Stromal cell of bone marrow (primary cell): ENCODE results near the gene CBFA2T2.
"Not testable (repeated sequence)": the region's sequence is repeated elsewhere in the genome, so short reads cannot be mapped to it uniquely, and the experiment has no call there.

Experiments used
- DNase-seq: peaks from one replicate; pipeline ENCODE4 v3.0.0-alpha.2; 2012; ENCODE audit warnings: low read depth

The CBFA2T2 gene

GRCh38 chr20:33575282-33575681, 85.4 kb downstream of the CBFA2T2 start:
- DNase-seq = no peak

DNA sequence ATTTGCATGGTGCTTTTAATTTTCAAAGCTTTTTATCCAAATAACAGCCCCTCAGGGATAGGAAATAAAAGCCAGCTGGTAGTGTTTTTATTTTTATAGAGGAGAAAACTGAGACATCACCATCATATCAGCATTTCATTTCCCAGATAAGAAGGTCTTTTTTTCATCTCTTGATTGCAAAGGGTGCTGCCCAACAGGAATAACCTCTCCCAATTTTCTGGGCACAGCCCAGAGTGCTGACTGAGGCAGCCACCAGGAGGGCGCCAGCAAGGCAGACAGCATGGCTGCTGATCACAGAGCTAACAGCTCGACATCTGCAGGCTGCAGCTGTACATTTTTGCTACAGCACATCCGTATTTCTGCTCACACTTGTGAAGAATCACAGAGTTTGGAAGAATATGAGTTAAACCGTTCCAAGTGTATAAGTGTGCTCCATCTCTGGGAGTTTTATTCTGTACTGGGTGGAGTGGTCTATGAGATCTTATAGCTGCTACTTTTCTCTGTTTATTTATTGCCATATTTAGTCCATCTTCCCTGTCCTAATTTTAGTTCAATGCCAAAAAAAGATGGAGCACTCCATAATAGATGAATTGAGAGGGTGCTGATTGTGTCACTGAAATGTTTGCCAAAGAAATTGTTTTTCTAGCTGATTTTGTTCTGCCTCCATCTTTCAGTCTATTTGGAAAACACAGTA, 86.7 kb downstream of the CBFA2T2 start:
- DNase-seq = no peak

DNA sequence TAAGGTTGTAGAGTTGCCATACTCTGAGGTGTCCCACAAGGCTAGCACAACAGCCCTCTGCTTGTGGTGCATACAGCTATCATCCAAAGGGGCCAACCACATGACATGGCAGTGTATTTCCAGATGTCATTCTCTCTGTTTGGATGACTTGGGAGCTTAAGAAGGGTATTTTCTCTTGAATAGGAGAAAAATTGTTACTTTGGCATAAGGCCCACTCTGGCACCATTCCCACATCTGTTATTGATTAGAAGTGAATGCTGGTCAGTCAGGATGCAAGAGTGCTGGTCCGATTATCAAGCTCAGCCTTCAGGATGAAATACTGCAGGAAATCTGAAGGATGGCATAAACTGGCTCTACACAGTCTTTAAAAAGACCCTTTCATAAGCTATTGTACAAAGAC, 88.6 kb downstream of the CBFA2T2 start:
- DNase-seq = peak; percentile 48

DNA sequence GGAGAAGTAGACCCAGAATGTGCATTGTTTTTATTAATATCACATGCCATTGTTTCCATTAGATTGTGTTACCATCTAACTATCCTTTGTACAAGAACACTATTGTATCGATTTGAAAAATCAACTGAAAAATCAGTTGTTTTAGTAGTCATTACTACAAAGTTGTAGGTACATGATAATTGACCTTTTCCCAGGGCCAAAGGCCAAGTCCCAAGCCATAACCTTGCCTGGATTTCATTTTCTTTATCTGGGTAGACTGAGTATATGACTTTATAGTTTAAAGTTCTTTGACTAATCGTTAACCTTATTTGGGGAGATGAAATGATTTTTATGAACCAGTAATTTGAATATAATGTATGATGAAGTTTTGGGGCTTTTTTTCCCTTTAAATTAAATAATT, 93.2 kb downstream of the CBFA2T2 start:
- no peak for DNase-seq

- DNase-seq = no peak
Measured at GRCh38 chr20:33584976-33585375, 95.1 kb downstream of the CBFA2T2 start.

DNA sequence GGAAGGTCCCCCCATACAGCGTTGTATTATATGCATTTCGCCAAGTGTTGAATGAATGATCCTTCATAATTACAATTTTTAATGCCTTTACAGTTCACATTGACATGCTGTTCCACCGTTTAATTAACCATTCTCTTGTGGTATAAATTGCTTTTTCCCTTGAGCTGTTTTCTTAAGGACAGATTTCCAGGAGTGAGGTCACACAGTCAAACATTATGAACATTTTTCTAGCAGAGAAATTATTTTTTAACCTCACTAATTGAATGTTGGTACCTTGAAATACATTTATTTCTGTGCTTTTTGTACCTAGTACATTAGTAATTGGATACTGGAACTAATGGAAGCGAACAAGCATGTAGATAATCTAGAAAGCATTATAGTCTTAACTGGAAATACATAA, 95.5 kb downstream of the CBFA2T2 start:
- no peak for DNase-seq

- DNase-seq = no peak
Measured at GRCh38 chr20:33589059-33589458, 99.2 kb downstream of the CBFA2T2 start.

DNA sequence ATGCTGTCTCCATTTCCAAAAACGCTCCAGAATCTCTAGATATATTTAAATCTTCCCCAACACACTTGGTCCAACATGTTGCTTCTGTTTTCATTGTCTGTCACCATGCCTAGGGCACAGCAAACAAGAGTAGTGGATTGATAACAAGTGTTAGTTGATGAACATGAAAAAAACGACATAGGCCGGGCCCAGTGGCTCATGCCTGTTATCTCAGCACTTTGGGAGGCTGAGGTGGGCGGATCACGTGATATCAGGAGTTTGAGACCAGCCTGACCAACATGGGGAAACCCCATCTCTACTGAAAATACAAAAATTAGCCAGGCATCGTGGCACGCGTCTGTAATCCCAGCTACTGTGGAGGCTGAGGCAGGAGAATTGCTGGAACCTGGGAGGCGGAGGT, 102.0 kb downstream of the CBFA2T2 start:
- DNase-seq = not testable (repeated sequence)

- DNase-seq = no peak
Measured at GRCh38 chr20:33594743-33595142, 104.8 kb downstream of the CBFA2T2 start.

- no peak for DNase-seq
Measured at GRCh38 chr20:33600414-33600813, 110.5 kb downstream of the CBFA2T2 start.

DNA sequence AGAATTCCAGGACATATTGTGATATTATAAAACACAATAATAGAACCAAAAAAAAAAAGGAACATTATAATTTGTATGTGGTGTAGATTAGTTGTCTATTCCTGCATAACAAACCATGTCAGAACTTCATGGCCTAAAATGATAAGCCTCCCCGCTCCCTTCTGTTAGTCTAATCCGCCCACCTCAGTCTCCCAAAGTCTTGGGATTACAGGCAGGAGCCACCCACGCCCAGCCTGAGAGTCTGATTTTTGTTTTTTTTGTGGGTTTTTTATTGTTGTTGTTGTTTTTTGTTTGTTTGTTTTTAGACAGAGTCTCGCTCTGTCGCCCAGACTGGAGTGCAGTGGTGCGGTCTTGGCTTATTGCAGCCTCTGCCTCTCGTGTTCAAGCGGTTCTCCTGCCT, 111.1 kb downstream of the CBFA2T2 start:
- no peak for DNase-seq

DNA sequence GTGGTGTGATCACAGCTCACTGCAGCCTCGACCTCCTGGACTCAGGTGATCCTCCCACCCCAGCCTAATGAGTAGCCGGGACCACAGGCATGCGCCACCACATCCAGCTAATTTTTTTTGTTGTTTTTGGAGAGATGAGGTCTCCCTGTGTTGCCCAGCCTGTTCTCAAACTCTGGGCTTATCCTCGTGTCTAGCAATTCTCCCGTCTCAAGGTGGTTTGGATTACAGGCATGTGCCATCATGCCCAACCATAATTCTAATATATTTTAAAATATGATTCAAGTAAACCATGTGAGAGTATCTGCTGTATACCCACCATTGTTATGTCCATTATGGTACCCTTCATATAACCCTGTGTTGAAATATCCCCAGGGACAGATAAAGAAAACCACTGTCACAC, 112.0 kb downstream of the CBFA2T2 start:
- no peak for DNase-seq

DNA sequence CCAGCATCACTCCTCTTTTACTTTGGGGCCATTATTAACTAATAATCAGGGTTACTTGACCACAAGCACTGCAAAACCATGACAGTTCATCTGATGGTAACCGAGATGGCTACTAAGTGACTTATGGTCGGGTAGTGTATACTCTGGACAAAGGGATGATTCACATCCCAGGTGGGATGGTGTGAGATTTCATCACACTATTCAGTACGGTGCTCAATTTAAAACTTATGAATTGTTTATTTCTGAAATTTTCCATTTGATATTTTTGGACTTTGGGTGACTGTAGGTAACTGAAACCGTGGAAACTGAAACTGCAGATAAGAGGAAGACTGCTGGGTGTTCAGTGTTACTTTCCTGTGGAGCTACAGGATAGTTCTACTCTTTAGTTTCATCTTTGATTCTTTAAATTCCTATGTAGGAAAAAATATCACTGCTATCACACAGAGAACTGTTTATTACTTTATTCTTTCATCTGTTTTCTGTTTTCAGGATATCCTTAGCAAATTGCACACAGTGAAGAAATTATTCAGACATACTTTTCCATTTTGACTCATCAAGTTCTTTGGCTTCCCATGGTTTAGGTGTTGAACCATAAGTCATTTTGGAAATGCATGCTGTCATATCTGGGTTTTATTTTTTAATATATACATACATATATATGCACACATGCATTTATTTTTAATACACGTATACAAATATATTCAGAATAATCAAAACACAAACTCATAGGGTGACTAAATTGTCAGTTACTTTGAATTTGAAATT, 113.1 kb downstream of the CBFA2T2 start:
- no peak for DNase-seq

- no peak for DNase-seq
Measured at GRCh38 chr20:33604084-33604990, 114.4 kb downstream of the CBFA2T2 start.

GRCh38 chr20:33604991-33605370, 115.1 kb downstream of the CBFA2T2 start:
- no peak for DNase-seq

- no peak for DNase-seq
Measured at GRCh38 chr20:33606118-33606771, 116.3 kb downstream of the CBFA2T2 start.

DNA sequence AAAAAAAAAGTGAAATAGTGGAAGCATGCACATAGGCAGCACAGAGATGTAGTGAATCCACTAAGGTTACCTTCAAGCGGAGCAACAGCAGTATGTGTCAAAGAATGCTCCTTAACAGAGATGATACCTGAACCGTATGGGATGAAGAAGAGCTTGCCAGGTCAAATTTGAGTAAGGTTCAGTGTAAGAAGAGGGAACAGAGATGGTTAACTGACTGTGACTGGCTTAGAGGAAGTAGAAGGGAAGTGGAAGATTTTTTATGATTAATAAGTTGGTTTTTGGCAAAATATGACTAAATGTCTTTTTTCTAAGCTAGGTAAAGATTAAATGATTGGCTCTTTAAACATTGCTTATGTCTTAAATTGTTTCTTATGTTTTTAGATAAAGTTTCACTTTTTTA, 119.6 kb downstream of the CBFA2T2 start:
- no peak for DNase-seq

DNA sequence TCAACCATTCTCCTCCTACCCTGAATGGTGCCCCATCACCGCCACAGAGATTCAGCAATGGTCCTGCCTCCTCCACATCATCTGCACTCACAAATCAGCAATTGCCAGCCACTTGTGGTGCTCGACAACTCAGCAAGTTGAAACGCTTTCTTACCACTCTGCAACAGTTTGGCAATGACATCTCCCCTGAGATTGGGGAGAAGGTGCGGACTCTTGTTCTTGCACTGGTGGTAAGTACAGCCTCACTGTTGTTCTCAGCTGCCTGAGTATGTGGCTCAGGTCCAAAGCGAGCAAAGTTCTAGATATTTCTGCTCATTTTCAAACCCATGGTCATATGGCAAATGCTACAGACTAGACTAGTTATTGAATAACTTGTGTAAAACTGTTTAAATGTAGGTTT, 121.2 kb downstream of the CBFA2T2 start:
- no peak for DNase-seq

DNA sequence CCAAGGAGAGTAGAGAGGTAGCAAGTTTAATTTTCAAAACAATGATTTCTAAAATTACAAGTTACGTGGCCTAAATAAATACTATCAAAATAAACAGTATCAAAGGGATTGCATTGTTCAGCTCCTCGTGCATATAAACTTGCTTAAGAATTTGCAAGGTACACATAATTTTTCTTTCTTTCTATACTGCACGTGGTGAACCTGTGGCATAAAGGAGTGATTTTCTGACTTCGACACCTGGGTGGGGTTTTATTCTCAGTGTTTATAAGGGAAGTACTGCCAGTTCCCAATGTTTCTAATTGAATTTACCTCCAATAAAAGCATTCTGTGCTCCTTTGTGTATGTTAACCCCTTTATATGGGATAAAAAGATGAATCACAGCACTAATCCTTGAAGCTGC, 122.1 kb downstream of the CBFA2T2 start:
- no peak for DNase-seq

DNA sequence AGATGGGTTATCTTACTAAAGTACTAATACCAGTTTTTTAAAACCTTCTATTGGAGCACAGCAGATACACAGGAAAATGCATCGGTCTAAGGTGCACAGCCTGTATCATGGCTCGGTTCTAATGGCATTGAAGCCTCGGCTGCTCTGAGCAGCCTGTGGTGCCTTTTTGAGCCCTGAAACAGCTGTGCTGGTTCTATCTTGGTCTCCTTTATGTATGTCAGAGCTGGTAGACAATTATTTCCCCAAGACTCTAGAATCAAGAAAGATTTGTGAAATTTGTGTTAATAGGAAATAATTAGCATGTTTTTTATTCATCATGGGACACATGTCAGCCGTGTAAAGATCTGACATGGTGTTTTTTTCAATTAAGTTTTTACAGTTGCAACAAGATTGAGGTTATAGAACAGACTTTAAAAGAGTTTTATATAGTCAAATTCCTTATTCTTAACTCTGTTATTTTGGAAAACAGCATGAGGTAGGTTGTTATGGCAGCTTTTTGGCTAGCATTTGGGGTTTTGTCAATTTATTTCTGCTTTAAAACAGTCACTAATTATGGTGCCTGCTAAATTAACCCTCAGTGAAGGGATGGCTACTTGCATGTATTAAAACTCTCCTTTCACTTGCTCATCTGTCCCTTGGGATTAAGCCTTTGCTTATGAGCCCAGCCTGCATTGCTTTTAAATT, 132.0 kb downstream of the CBFA2T2 start:
- DNase-seq = peak; percentile 9

- no peak for DNase-seq
Measured at GRCh38 chr20:33622705-33623365, 132.9 kb downstream of the CBFA2T2 start.
